Astrocyte of the spinal cord (primary cell): ENCODE data around the gene APOC3.

Experiments used
- DNase-seq: peaks from one replicate; pipeline ENCODE4 v3.0.0; 2011; ENCODE audit warnings: low read depth, low spot score
- H3K4me3 ChIP-seq: 2 replicates; pipeline ENCODE4 v1.5.1; 2011; ENCODE audit warnings: low read depth, mild to moderate bottlenecking, low read length, moderate library complexity
- in situ Hi-C: cut with HindIII; loops from 2 replicates; pipeline ENCODE4 v1.10.0; 2017; ENCODE audit warnings: low sequenced_read_pairs
- TF ChIP-seq, protein P1 (sequence below): IDR thresholded peaks from 2 replicates; pipeline ENCODE4 v1.5.1; 2012; ENCODE audit warnings: low read depth, mild to moderate bottlenecking, low read length, inconsistent platforms

The APOC3 gene

DNA sequence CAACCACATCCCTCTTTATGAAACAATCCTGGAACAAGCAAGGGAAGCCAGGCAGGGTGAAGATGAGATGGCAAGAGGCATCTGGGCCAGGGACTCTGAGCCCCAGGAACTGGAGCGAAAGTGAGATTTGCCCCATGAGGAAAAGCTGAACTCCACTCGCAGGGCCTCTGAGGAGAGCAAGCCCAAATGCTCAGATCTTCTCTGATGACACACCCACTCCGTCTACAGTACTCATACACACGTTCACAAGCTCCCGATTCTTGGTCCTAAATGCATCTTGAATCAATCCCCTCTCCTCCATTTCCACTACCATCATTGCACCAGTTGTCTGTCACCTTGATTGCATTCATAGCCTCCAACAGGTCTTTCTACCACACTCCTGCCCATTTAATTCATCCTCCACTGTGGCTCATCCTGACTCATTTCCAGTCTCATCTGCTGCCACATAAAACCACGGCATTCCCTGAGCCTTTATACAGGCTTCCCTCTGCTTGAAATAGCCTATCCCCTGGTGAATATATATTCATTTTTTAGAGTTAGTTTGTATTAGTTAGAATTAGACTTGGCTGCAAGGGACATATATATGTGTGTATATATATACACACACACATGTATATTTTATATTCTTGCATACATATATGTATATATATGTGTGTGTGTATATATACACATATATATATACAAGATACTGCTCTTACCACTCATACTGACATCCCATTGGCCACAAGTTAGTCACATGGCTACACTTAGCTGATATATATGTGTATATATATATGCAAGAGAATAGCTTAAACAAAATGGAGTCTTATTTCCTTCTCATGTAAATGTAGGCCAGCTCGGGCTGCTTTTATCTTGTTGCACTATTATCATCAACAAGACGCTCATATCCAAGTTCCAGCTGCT, 36.6 kb upstream of the APOC3 start:
- peak; percentile 74 for DNase-seq
- H3K4me3 ChIP-seq, result no peak overlapping the region
- TF ChIP-seq, protein P1, sequence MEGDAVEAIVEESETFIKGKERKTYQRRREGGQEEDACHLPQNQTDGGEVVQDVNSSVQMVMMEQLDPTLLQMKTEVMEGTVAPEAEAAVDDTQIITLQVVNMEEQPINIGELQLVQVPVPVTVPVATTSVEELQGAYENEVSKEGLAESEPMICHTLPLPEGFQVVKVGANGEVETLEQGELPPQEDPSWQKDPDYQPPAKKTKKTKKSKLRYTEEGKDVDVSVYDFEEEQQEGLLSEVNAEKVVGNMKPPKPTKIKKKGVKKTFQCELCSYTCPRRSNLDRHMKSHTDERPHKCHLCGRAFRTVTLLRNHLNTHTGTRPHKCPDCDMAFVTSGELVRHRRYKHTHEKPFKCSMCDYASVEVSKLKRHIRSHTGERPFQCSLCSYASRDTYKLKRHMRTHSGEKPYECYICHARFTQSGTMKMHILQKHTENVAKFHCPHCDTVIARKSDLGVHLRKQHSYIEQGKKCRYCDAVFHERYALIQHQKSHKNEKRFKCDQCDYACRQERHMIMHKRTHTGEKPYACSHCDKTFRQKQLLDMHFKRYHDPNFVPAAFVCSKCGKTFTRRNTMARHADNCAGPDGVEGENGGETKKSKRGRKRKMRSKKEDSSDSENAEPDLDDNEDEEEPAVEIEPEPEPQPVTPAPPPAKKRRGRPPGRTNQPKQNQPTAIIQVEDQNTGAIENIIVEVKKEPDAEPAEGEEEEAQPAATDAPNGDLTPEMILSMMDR, result no peak
- in situ Hi-C loops, result no loop called here

DNA sequence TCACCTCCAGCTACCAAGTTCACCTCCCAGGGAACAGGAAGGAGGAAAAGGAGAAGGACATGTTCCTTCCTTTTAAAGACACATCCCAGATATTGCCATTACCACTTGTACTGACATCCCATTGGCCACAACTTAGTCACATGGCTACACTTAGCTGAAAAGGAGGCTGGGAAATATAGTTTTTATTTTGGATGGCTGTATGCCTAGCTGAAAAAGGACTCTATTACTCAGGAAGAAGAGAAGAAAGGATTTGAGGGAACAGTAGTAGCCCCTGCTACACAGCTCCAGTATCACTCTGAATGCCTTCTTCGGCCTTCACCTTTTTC, 36.0 kb upstream of the APOC3 start:
- in situ Hi-C loops, result no loop called here
- H3K4me3 ChIP-seq, result no peak overlapping the region
- DNase-seq, result peak; percentile 24
- TF ChIP-seq, protein P1, result no peak

DNA sequence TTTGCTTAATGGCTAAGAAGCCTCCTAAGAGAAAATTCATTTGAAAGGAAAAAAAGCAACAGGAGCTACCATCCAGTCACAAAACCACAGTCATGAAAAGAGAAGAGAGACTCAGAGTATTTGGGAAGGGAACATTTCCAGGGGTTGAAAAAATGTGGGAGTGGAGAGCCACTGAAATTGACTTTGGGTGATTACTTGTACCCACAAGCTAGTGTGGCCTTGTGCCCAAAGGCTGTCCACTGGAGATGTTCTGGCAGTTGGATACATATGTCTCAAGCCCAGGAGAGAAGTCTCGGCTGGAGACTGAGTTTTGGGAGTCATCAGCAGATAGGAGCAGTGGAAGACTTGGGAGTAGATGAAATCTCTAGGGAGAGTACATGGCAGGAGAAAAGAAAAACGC, 34.9 kb upstream of the APOC3 start:
- TF ChIP-seq, protein P1, result no peak
- H3K4me3 ChIP-seq, result no peak overlapping the region
- no peak for DNase-seq
- in situ Hi-C loops, result no loop called here

DNA sequence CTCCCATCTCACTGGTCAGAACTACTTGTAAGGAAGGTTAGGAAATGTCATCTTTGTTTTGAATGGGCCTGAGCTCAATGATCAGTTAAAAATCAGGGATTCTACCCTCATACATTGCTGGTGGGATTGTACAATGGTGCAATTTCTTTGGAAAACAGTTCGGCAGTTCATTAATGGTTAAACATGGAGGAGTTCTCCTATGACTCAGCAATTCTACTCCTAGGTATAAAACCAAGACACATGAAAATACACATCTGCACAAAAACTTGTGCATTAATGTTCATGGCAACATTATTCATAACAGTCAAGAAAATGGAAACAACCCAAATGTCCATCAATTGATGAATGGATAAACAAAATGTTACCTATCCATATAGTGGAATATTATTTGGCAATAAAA, 33.2 kb upstream of the APOC3 start:
- no peak for DNase-seq
- in situ Hi-C loops, result no loop called here
- TF ChIP-seq, protein P1, result no peak
- H3K4me3 ChIP-seq, result no peak overlapping the region

DNA sequence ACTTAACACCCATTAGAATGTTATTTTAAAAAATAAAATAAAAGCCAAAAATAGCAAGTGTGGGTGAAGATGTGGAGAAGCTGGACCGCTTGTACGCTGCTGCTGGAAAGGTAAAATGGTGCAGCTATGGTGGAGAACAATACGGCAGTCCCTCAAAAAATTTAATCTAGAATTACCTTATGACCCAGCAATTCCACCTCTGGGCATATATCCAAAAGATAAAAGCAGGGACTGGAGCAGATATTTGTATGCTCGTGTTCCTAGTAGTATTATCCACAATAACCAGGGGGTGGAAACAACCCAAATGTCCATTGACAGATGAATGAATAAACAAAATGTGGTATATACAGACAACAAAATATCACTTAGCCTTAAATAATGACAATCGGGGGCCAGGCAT, 31.9 kb upstream of the APOC3 start:
- no peak overlapping the region for H3K4me3 ChIP-seq
- no peak for DNase-seq
- in situ Hi-C loops, result no loop called here
- TF ChIP-seq, protein P1, result no peak

DNA sequence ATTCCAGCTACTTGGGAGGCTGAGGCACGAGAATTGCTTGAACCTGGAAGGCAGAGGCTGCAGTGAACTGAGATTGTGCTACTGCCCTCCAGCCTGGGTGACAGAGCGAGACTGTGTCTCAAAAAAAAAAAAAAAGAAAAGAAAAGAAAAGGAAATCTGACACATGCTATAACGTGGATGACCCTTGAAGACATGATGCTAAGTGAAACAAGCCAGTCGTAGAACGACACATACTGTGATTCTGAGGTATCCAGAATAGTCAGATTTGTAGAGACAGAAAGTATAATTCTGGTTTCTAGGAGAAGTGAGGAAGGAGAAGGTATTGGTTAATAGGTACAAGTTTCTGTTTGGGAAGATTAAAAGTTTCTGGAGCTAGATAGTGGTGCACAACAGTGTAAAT, 31.3 kb upstream of the APOC3 start:
- TF ChIP-seq, protein P1, result no peak
- H3K4me3 ChIP-seq, result no peak overlapping the region
- in situ Hi-C loops, result no loop called here
- no peak for DNase-seq
